Hematopoietic multipotent progenitor cell (in vitro differentiated cells): ENCODE measurements around the gene NAV3. TPM values are rescaled to one million over a fixed set of nuclear protein-coding genes. Genes with fewer than 3 reads are reported as not detected.

Experiments used
- DNase-seq, 3 donors: peaks; one replicate each; pipeline ENCODE4 v3.0.0-alpha.2; 2011 to 2015; ENCODE audit warnings: low read depth in 2 of 3, low spot score in 2 of 3
- total RNA-seq: library from RNA; depleted of rRNA; stranded (reverse); fragments of >200 nt; gene quantifications from one replicate; pipeline ENCODE4 v1.2.3, GENCODE V29; 2012

NAV3 gene
- total RNA-seq, 1 donor = under 0.01 TPM

GRCh38 chr12:77924703-77925102 is 94.0 kb downstream of the NAV3 start:
- no peak for DNase-seq

- peak in 2 of 3 donors; percentile 78 to 79 for DNase-seq
Observed at GRCh38 chr12:77925536-77926108, 94.9 kb downstream of the NAV3 start.

- no peak for DNase-seq
Observed at GRCh38 chr12:77928078-77928477, 97.4 kb downstream of the NAV3 start.

GRCh38 chr12:77932216-77932615 is 101.5 kb downstream of the NAV3 start:
- no peak for DNase-seq

- DNase-seq = no peak
Observed at GRCh38 chr12:77938301-77938700, 107.6 kb downstream of the NAV3 start.

GRCh38 chr12:77940011-77940423 is 109.3 kb downstream of the NAV3 start:
- DNase-seq = no peak

- no peak for DNase-seq
Observed at GRCh38 chr12:77940567-77940966, 109.9 kb downstream of the NAV3 start.

- no peak for DNase-seq
Observed at GRCh38 chr12:77941401-77941800, 110.7 kb downstream of the NAV3 start.

- no peak for DNase-seq
Observed at GRCh38 chr12:77943466-77943865, 112.8 kb downstream of the NAV3 start.

- DNase-seq = no peak
Observed at GRCh38 chr12:77946541-77947061, 115.9 kb downstream of the NAV3 start.

- no peak for DNase-seq
Observed at GRCh38 chr12:77947330-77947729, 116.6 kb downstream of the NAV3 start.

GRCh38 chr12:77947746-77948145 is 117.1 kb downstream of the NAV3 start:
- DNase-seq = no peak

- no peak for DNase-seq
Observed at GRCh38 chr12:77949943-77950342, 119.2 kb downstream of the NAV3 start.

- DNase-seq = no peak
Observed at GRCh38 chr12:77953528-77954205, 123.0 kb downstream of the NAV3 start.

- no peak for DNase-seq
Observed at GRCh38 chr12:77954206-77954555, 123.5 kb downstream of the NAV3 start.

- no peak for DNase-seq
Observed at GRCh38 chr12:77957062-77957461, 126.4 kb downstream of the NAV3 start.

- no peak for DNase-seq
Observed at GRCh38 chr12:77963576-77964178, 133.0 kb downstream of the NAV3 start.

GRCh38 chr12:77965790-77966189 is 135.1 kb downstream of the NAV3 start:
- no peak for DNase-seq

- DNase-seq = no peak
Observed at GRCh38 chr12:77968021-77968420, 137.3 kb downstream of the NAV3 start.

GRCh38 chr12:77968571-77968970 is 137.9 kb downstream of the NAV3 start:
- no peak for DNase-seq

- DNase-seq = no peak
Observed at GRCh38 chr12:77973579-77973978, 142.9 kb downstream of the NAV3 start.

- DNase-seq = no peak
Observed at GRCh38 chr12:77974645-77975044, 144.0 kb downstream of the NAV3 start.
